Mammary epithelial cell (primary cell): ENCODE measurements around the gene FNIP1.

ENCODE experiments used
- CTCF ChIP-seq, 2 donors: IDR thresholded peaks in 1 of 2; conservative IDR thresholded peaks in 1 of 2; 2 replicates each; pipeline ENCODE4 v1.5.1; 2011 to 2012; ENCODE audit warnings: inconsistent platforms in 2 of 2, low read length in 2 of 2, mild to moderate bottlenecking in 2 of 2, control low read depth in 1 of 2, low read depth in 1 of 2; ENCODE audit not compliant: insufficient read depth in 1 of 2; ENCODE audit errors: extremely low read depth in 1 of 2
- EZH2 ChIP-seq: IDR thresholded peaks from 2 replicates; pipeline ENCODE4 v1.6.1; 2012; ENCODE audit warnings: low read length, inconsistent platforms, borderline replicate concordance

GRCh38 chr5:131617140-131617822 lies 179.5 kb downstream of the FNIP1 start:
- no peak for TF ChIP-seq CTCF (conservative IDR thresholded peaks at IDR 0.05 in 1 of 2, IDR thresholded peaks at IDR 0.05 in 1 of 2; ENCODE audit: extremely low read depth in 1 of 2, insufficient read depth in 1 of 2, low read depth in 1 of 2, low read length in 2 of 2)
- TF ChIP-seq EZH2: no peak
